Measurements from ENCODE around the gene IGFBP7.

Gene IGFBP7

GRCh38 chr4:57037982-57038604 is 72.1 kb downstream of the IGFBP7 start:
- DNase-seq = peak; percentile 13 to 47

DNA sequence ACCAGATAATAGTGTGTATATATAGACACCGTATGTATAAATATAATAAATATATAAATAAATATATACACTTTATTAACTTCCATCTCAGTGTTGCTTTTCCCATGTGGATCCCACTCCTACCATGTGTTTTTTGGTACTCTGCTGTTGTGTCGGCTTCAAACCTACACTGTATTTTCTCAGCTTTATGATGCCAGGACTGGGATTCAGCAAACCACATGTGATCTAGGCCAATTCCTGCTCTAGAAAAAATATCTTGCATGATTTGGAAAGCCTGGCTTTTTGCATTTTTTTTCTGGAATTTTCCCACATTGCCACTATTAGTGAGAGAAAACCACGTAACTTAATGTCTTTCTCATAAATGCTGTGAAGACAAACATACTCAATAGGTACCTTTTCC is 75.7 kb downstream of the IGFBP7 start:
- DNase-seq = no peak

- no peak for DNase-seq
These were observed 87.1 kb downstream of the IGFBP7 start for GRCh38 chr4:57023104-57023503.

DNA sequence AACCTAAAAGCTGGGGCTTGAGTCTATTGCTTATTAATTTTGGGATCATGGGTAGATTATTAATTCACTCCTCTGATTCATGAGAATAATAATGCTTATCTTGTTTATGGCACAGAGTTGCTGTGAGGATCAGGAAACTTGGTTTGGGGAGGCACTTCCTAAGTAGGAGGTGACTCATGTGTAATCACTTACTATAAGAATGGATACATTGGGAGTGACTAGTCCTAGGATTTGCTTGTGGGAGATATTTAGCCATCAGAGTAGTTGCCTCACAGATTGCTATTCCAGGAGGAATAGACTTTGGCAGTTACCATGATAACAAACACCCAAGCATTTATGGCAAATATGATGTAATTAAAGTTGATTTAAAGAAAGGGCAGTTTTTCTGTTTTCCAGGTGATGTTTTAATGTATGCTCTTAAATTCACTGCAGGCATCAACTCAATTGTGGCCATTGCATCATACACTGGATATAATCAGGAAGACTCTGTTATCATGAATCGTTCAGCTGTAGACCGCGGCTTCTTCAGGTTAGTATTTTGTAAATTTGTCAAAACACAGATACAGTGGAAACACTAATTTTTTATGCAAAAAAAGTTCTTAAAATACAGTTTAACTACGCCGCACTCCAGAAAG is 89.6 kb downstream of the IGFBP7 start:
- no peak for DNase-seq

- no peak for DNase-seq
These were observed 91.2 kb downstream of the IGFBP7 start for GRCh38 chr4:57018980-57019379.

- no peak for DNase-seq
These were observed 96.6 kb downstream of the IGFBP7 start for GRCh38 chr4:57013543-57014120.

DNA sequence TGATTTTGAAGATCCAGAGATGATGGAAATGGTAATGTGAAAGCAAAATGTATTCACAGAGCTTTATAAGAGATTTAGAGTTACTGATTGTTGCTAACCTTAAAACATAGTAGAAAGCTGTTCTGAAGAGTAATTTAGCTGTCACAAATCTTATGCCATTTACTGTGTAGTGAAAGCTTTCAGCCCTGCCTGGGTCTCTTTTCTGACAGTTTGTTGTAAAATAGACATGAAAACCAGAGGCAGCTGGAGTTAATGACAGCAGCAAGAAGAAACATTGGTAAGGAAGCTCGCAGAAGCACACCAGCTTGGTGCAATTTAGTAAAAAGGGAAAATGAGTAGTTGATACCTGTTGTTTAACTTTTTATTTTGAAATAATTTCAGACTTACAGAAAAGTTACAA is 110.4 kb downstream of the IGFBP7 start:
- no peak for DNase-seq

DNA sequence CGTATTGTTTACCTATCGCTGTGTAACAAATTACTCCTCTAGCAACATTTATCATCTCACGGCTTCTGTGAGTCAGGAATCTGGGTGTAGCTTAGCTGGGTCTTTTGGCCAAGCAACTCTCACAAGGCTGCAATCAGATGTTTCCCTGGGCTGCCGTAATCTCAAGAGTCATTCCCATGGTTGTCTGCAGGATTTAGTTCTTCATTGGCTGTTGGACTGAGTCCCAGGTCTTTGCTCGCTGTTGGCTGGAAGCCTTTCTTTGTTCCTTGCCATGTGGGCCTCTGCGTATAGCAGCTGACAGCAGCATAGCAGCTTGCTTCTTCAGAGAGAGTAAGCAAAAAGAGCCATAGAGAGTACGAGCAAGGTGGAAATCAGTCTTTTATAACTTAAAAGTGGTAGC is 114.7 kb downstream of the IGFBP7 start:
- no peak for DNase-seq

DNA sequence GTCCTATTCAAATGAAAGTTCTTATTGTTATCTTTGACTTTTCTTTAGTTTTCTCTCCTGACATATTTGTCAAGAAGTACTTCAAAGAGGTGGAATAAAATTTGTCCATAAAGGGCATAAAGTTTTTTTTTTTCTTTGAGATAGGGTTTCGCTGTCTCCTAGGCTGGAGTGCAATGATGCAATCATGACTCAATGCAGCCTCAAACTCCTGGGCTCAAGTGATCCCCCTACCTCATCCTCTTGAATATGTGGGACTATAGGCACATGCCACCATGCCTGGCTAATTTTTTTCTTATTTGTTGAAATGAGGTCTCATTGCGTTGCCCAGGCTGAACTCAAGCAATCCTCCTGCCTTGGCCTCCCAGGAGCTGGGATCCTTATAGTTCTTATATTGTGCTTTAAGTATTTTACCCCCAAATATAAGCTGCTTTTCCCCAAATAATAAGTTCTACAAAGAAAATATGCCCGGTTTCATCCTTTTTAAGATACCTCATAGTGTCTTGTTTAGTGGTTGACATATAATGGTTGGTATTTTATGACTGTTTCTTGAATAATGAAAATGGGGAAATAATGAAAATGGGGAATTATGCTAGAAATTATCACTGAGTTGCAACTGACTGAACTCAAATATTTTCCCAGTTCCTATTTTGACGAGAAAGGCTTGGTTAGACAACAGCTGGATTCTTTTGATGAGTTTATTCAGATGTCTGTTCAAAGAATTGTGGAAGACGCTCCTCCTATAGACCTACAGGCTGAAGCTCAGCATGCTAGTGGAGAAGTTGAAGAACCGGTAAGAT is 119.9 kb downstream of the IGFBP7 start:
- peak; percentile 48 to 56 for DNase-seq

DNA sequence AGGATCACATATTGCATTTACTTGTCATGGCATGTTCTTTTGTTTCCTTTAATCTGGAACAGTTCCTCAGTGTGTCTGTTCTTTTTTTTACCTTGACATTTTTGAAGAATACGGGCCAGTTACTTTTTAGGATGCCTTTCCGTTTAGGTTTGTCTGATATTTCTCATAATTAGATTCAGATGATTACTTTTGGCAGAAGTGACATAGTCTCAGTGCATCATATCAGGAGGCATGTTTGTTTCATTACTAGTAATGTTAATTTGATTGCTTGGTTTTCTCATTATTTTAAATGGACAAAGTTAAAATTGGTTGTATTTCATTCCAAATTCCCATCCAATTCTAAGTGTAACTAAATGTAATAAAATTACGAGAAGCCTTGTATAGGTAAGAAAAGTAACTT is 123.2 kb downstream of the IGFBP7 start:
- DNase-seq = no peak

DNA sequence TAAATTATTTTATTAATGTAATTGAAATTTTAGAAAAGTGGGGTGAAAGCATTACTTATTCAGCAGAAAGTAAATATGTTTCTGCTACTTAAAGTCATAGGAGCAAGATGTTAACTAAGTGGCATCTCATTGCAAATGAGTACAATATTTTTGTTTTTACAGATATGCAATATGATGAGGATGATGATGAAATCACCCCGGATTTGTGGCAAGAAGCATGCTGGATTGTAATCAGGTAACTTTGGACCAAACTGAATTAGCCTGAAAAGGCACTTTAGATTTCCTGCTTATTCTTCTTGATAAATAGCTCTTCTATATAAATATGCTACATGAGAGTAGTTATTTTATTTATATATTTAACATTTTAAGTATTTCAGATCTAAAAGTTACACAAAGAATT is 124.0 kb downstream of the IGFBP7 start:
- no peak for DNase-seq

DNA sequence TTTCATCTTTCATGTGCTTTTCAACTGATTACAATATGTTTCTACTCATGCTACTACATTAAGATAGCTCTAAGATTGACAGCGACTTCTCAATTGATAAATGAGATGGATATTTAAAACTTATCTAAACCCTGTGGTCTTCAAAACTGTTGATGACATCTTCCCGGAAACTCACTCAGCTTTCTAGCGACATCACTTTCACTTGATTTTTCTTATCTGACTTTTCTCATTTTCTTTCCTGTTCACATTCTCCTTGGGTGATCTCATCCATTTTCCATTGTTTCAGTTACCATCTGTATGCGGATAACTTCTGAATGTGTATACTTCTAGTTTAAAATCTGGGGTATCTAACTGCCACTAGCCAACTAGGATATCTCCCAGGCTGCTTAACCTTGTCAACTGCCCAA is 128.4 kb downstream of the IGFBP7 start:
- DNase-seq = no peak
